ENCODE data around the gene GNG5. TPM values are rescaled to one million over a fixed set of nuclear protein-coding genes. Genes with fewer than 3 reads are reported as not detected.
"Not testable (repeated sequence)": the region's sequence is repeated elsewhere in the genome, so short reads cannot be mapped to it uniquely, and the experiment has no call there.

The GNG5 gene
- total and polyA plus RNA-seq, 12 donors = 140 to 254 (median 164) TPM

GRCh38 chr1:84508510-84508909 lies 2.1 kb upstream of the GNG5 start:
- 97 to 98% methylated on average over 1 of the region's 1 CpG for WGBS, 2 donors
- Histone ChIP-seq H3K36me3 (peaks cover 0 to 8% (median 0%) of the 10 kb centered on the region in 9 donors), H3K27me3 (no peaks in the 10 kb centered on the region), H3K4me1 (peaks cover 0 to 25% (median 18%) of the 10 kb centered on the region in 9 donors), H3K4me3 (no peak overlapping the region), H3K27ac (no peak overlapping the region), H3K9me3 (peaks cover 0 to 28% (median 5%) of the 10 kb centered on the region in 11 donors)
- no peak for DNase-seq
- intact Hi-C loops (cut with DNase I) = loop anchor here in 6 of 10 donors (5.0 to 10.0 kb wide), 5 partner anchors 64 to 114 kb away; partner anchors contain the start of gene CTBS (in 5 of the 6)
- ATAC-seq = no peak
- TF ChIP-seq CTCF (IDR thresholded peaks at IDR 0.05) = no peak

GRCh38 chr1:84507887-84508286 lies 1.5 kb upstream of the GNG5 start:
- WGBS, 2 donors = 90 to 98% methylated on average over 14 of the region's 14 CpGs
- not testable (repeated sequence) for DNase-seq, H3K4me3 ChIP-seq, ATAC-seq, H3K27me3 ChIP-seq, H3K27ac ChIP-seq, H3K36me3 ChIP-seq
- intact Hi-C loops (cut with DNase I) = loop anchor here in 7 of 10 donors (2.0 to 10.0 kb wide), 6 partner anchors 64 to 114 kb away; partner anchors contain the start of gene CTBS (in 5 of the 7)
- Histone ChIP-seq H3K4me1 (peaks cover 0 to 31% (median 25%) of the 10 kb centered on the region in 9 donors), H3K9me3 (peaks cover 0 to 28% (median 5%) of the 10 kb centered on the region in 11 donors)

- H3K36me3 ChIP-seq = peaks cover 0 to 16% (median 0%) of the 10 kb centered on the region in 9 donors
- H3K4me3 ChIP-seq = peak overlapping the region; percentile 51 to 91 (median 74)
- no peak for DNase-seq
- H3K27ac ChIP-seq = peak overlapping the region; percentile 93 to 99 (median 98)
- H3K9me3 ChIP-seq = peaks cover 0 to 28% (median 5%) of the 10 kb centered on the region in 11 donors
- intact Hi-C loops (cut with DNase I) = loop anchor here in 7 of 10 donors (1.0 to 10.0 kb wide), 8 partner anchors 28 to 115 kb away; partner anchors contain the start of genes CTBS (in 5 of the 7) and RPF1 (in 1 of the 7)
- no peak for ATAC-seq
- no peaks in the 10 kb centered on the region for H3K27me3 ChIP-seq
- peaks cover 0 to 41% (median 35%) of the 10 kb centered on the region in 9 donors for H3K4me1 ChIP-seq
- peak in 1 of 9 donors; percentile 17 for TF ChIP-seq CTCF (IDR thresholded peaks at IDR 0.05)
- WGBS, 2 donors = 13% methylated on average over 26 of the region's 26 CpGs
Measured at GRCh38 chr1:84506729-84507453, 510 bp upstream of the GNG5 start.

GRCh38 chr1:84505493-84506001 lies 834 bp downstream of the GNG5 start:
- Histone ChIP-seq H3K36me3 (peaks cover 0 to 29% (median 0%) of the 10 kb centered on the region in 9 donors), H3K9me3 (peaks cover 0 to 27% (median 5%) of the 10 kb centered on the region in 11 donors), H3K27ac (peak overlapping the region; percentile 93 to 99 (median 98)), H3K27me3 (no peaks in the 10 kb centered on the region), H3K4me3 (peak overlapping the region; percentile 51 to 91 (median 74)), H3K4me1 (peaks cover 0 to 54% (median 48%) of the 10 kb centered on the region in 9 donors)
- ATAC-seq = peak; percentile 60 to 85 (median 79)
- DNase-seq = no peak
- 0 to 1% methylated on average over 42 to 47 of the region's 47 CpGs for WGBS, 2 donors
- no peak for TF ChIP-seq CTCF (IDR thresholded peaks at IDR 0.05)
- intact Hi-C loops (cut with DNase I) = loop anchor here in 7 of 10 donors (1.0 to 10.0 kb wide), 8 partner anchors 26 to 117 kb away; partner anchors contain the start of genes CTBS (in 5 of the 7) and RPF1 (in 1 of the 7)
